HG02970 (cell line): ENCODE measurements around the gene ATP5F1D.

Source experiments
- ATAC-seq: cut with Tn5 transposase; IDR thresholded peaks from one replicate; pipeline ENCODE4 v1.9.1; 2021; ENCODE audit warnings: mild to moderate bottlenecking, moderate library complexity, moderate number of reproducible peaks; ENCODE audit not compliant: unreplicated experiment, low FRiP score

ATP5F1D gene

DNA sequence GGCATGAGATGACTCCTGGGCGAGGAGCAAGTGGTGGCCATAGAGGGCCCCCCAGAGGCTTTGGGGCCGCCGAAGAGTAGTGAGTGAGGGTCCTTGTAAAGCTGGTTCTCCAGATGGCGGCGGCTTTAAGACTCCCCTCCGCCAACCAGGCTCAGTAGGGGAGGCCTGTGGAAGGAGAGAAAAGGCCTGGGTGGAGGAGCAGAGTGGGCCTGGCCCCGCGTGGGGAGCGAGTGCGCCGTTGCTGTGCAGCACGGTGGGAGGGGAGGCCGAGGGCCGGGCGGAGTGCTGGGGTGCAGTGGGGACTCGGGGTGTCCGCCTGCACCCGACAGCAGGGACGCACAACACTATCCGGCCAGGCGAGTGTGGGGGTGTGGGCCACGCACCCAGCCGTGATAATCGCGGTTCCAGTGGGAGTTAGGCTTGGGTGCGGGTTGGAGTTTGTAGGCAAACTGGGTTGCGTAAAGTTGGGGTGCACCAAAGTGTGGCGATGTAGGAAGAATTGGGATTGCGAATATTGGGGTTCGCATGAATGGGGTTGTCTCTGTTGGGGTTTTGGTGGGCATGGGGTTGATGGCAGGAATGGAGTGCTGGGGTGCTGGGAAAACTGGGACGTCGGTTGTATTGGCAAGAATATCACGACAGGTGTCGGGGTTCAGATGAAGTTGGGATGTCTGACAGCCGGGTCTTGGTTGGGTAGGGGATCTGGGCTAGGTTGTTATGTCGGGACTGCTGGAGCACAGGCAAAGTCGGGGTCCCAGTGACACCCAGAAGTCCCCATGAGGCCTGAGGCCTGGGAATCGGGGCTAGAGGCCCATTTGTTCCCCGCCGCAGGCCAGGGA, 26.9 kb downstream of the ATP5F1D start:
- ATAC-seq = no peak

DNA sequence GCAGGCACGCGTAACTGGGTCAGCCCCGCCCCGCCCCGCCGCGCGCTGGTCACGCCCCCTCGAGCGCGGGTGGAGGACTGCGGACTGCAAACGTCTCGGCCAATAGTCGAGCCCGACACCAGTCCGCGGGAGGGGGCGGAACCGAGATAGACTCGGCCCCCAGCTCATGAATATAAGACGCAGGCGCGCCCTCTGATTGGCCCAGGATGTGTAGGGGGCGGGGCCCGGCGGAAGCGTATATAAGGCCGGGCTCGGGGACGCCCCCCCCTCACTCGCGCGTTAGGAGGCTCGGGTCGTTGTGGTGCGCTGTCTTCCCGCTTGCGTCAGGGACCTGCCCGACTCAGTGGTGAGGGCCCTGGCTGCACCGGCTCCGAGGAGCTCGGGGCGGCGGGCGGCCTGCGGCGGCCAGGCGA, 27.5 kb downstream of the ATP5F1D start, which contains the start of gene CIRBP:
Gene CIRBP, plus strand, starts transcription at position 268 of the 413 bp plus-strand sequence. CDS start 1,602 bp downstream, outside the sequence.
- ATAC-seq = peak; percentile 50

DNA sequence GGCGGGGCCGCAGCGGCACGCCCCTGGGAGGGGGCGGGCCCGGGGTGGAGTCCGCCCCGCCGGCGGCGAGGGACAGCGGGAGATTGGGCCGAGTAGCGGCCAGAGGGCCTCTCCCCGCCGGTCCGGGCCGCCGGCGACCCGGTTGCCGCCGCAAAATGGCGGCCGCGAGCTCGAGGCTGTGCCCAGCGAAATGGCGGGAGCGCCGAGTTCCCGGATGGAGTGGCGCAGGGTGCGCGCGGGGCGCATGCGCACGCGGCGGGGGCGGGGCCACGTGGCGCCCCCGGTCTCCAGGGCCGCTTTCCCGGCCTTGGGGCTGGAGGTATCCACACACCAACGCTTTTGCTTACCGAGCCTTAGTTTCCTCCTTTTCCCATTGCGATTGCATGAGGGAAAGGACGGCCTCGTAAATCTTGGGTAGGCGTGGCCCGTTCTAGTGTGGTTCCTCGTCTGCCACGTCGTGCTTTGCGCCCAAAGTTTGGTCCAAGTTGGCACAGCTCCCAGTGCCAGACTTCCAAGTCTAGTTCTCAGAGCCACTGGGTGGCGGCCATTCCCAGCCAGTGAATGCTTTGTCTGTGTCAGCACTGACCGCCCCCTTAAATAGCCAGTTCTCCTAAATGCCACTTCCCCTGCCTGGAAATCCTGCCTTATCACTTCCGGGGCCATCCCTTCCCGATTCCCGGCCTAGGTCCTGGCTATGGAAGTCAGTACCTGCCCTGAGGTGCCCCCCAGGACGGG, 28.1 kb downstream of the ATP5F1D start:
- peak; percentile 37 for ATAC-seq

DNA sequence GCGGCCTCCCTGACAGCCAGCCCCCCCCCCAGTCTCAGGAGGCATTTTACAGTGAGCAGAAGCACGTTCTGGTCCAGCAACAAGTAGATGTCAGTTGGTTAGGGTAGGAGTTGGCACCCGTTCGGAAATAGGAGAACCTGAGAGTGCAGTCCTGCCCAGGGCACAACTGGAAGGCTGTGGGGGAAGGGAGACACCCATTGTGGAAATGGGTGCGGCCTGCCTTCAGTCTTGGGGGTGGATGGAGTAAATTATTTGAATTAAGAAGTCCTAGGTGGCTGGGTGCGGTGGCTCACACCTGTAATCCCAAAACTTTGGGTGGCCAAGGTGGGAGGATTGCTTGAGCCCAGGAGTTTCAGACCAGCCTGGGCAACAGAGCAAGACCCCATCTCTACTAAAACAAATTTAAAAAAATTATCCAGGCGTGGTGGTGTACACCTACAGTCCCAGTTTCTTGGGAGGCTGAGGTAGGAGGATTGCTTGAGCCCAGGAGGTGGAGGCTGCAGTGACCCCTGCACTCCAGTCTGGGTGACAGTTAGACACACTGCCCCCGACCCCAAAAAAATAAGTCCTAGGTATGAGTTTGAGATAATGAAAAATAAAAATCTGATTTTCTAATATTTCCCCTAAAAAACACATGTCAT, 28.8 kb downstream of the ATP5F1D start:
- ATAC-seq = no peak

DNA sequence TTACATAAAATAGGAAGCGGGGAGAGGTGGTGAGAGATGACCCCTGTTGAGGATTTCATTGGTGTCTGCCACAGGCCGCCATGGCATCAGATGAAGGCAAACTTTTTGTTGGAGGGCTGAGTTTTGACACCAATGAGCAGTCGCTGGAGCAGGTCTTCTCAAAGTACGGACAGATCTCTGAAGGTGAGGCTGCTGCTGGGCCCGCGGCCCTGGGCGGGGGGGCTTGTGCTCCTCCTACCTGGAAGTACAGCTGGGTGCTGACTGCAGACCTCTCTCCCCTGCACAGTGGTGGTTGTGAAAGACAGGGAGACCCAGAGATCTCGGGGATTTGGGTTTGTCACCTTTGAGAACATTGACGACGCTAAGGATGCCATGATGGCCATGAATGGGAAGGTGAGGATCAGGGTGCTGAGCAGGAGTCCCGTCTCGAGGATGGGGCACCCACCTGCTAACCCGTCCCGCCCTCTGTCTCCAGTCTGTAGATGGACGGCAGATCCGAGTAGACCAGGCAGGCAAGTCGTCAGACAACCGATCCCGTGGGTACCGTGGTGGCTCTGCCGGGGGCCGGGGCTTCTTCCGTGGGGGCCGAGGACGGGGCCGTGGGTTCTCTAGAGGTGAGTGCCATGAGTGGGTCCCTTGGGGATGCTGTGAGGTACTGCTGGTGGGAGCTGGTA, 29.4 kb downstream of the ATP5F1D start:
- no peak for ATAC-seq

DNA sequence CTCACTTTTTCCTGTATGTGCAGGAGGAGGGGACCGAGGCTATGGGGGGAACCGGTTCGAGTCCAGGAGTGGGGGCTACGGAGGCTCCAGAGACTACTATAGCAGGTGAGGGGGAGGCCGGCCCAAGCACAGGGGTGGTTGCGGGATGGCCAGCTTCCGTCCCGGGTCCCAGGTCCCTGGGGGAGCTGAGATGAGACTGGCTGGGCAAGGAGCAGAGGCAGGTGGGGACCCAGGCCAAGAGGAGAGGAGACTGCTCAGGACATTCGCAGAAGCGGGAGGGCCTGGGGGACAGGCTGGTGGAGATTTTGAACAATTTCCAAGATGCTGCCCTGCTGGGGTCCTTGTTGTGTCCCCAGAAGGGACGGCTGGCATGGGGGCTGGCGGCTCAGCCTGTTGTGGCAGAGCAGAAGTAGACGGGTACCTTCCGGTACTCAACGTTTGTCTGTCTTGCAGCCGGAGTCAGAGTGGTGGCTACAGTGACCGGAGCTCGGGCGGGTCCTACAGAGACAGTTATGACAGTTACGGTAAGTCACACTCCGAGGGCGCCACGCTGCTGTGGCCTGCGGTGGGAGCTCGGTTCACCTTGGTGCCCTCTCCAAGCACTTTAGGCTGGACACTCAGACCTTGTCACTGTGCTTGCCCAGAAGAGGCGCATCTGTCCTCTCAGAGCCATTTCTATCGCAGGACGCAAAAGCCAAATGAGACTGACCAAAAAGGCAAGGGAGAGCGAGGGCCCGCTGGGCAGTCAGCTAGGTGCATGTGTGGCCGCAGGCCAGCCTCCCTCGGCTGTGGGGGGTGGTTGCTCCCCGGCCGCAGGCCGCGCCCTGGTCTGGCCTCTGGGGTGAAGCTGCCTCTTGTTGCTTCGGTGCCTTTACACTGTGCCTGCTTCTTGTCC, 30.2 kb downstream of the ATP5F1D start:
- ATAC-seq = no peak

DNA sequence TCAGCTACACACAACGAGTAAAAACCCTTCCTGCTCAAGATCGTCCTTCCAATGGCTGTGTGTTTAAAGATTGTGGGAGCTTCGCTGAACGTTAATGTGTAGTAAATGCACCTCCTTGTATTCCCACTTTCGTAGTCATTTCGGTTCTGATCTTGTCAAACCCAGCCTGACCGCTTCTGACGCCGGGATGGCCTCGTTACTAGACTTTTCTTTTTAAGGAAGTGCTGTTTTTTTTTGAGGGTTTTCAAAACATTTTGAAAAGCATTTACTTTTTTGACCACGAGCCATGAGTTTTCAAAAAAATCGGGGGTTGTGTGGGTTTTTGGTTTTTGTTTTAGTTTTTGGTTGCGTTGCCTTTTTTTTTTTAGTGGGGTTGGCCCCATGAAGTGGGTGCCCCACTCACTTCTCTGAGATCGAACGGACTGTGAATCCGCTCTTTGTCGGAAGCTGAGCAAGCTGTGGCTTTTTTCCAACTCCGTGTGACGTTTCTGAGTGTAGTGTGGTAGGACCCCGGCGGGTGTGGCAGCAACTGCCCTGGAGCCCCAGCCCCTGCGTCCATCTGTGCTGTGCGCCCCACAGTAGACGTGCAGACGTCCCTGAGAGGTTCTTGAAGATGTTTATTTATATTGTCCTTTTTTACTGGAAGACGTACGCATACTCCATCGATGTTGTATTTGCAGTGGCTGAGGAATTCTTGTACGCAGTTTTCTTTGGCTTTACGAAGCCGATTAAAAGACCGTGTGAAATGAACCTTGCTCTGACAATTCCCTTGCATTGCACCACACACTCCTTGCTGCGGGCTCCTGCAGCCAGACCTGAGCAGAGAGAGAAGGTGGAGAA, 31.1 kb downstream of the ATP5F1D start:
- ATAC-seq = no peak

DNA sequence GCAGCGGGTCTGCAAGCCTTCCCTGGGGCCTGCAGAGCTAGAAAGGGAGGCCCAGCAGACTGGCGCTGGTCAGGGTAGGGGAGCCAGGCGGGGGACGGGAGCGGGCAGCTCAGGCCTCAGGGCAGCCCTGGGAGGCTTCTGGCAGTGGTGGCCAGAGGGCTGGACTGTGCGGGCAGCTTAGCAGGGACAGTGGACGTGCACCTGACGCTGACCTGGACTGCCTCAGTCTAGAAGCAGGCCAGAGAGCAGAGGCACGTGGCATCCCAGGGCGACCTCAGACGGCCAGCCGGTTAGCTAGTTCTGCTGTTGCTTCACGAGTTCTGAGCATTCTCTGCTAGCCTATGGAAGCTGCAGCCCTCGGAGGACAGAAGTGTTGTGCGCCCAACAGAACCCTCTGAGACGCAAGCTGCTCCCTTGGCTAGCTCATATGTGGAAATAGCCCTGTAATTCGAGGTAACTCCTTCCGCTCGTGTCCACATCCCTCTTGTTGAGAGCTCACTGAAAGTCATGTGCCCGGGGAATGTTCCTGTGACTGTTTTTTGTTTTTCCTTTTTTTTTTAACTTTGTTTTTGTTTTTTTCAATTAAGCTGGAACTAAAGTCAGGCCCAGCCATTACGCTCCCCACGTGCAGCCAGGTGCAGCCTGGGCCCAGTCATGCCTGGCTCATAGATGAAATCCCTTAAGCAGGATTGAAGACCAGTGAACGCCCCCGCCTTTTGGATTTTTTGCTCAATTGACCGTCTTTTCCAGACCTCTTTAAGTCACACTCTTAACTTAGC, 31.9 kb downstream of the ATP5F1D start:
- no peak for ATAC-seq

DNA sequence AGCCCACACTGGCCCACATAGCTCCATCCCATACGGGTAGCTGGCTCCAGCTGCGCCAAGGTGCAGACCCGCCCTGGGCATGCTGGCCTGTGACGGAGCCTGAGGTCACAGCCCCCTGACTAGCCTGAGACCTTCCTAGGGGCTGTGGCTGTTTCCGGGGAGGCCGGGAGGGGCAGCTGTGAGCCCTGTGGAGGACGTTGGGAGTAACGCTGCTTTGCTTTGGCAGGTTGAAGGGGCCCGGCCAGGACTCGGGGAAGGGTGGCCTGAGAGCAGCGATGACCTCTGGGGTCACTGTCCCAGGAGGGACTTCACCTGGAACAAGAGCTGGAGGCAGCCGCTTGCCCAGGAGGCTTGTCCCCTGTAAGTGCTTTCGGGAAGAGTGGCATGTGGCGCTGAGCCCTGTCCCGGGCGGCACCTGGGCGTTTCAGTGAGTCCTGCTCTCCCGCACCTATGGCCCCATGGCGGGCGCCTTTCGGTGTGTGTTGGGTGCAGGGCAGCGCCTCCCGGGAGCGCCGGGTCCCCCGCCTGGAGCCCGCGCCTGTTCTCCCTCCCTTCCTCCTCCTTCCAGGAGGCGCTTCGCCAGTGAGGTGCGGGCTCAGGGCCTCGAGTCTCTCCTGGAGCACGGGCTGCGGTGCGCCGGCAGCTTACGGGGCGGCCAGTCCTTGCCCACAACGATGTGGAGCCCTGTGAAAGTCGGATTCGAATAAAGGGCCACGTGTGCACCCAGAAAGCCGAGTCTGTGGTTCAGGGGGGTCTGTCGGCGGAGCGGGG, 32.7 kb downstream of the ATP5F1D start:
- ATAC-seq = no peak

DNA sequence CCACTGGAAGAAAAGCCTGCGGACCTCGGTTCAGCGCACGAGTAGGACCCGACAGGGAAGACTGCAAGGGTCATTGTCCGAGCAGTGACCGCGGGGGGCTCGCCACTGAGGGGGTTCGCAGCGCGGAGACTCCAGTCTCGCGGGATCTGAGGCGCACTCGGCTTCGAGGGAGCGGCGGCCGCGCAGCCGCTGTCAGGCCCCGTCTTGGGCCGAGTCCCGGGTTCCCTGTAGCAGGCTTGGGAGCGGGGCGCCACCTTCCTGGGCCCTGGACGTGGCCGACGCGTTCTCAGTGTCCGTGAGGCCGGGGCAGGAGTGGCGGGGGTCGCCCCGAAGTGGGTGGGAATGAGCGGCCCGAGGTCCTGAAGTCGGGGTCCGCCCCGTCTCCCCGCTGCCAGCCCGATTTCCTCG, 33.3 kb downstream of the ATP5F1D start:
- no peak for ATAC-seq

DNA sequence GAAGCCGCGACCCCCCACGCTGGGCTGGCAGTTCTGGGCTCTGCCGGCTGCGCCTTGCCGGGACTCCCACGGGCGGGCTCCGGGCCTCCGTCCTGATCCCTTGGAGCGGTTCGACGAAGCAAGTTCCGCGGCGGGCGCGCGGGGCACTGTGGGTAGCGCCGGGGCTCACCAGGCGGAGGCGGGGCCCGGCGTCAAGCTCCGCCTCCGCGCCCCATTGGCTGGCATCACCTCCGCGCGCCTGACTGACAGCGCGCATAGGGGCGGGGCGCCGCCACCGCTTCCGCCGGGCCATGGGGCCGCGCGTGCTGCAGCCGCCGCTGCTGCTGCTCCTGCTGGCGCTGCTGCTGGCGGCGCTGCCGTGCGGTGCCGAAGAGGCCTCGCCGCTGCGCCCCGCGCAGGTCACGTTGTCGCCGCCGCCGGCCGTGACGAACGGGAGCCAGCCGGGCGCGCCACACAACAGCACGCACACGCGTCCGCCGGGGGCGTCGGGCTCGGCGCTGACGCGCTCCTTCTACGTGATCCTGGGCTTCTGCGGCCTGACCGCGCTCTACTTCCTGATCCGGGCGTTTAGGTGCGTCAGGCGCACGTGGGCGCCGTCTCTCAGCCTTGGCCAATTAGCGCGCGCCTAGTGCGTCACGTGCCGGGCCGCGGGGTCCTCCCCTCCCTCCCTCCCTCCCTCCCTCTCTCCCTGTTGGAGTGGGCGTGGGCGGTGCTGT, 33.9 kb downstream of the ATP5F1D start, which contains the start of gene FAM174C:
Gene FAM174C, plus strand, starts transcription at position 271 of the 716 bp plus-strand sequence. Its CDS starts 20 bp downstream, at position 291.
- peak; percentile 70 for ATAC-seq

DNA sequence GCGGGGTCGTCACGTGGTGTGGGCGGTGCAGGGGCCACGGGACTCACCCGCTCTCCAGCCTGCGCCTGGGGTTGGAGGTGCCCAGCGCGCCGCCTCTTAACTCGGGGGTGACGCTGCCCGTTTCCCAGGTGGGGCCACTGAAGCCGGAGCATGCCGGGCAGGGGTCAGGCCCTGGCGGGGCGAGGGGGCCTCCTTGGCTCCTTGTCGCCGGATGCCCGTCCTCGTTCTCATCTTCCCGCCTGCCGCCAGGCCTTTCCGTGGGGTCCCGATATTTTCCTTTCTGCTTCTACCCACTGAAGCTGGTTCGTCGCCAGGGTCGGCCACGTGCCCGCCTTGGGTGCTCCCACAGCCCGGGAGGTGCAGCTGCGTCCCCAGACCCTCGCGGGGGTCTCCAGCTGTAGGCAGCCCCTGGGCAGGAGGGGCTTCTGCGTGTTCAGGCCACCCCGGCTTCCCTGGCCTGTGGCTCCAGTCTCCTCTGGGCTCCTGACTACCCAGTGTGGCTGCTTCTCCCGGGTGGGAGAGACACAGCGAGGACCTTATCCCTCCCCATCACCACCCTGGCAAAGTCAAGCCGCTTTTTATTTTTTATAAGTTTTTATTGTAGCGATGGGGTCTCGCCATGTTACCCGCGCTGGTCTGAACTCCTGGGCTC, 34.6 kb downstream of the ATP5F1D start:
- ATAC-seq = no peak

DNA sequence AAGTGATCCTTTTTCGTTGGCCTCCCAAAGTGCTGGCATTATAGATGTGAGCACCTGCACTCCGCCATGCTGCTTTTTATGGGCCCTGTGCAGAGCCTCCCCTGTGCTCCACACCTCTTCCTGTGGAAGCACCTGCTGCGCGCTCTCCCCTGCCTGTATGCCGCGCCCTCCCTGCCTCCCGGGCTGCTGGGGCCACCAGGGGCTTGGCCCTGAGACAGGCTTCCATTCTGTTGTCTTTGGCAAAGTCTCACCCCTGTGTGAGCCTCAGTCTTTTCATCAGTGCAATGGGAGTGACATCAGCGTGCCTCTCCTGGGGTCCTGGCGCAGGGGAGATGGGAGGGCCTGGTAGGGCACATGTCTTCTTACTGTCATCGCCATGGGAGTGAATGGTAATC, 35.1 kb downstream of the ATP5F1D start:
- no peak for ATAC-seq

DNA sequence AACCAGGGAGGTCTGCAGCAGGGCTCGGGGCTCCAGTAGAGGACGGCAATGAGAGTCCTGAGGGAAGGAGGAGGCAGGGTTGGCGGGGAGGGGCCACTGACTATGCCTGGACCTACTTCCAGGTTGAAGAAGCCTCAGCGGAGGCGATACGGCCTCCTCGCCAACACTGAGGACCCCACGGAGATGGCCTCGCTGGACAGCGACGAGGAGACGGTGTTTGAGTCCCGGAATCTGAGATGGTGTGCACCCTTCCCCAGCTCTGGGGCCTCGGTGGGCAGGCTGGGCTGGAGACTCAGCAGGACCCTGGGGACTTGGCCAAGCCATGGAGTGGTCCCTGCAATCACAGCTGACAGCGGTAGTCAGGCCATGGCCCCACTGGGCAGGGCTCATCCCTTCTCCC, 35.5 kb downstream of the ATP5F1D start:
- ATAC-seq = no peak

DNA sequence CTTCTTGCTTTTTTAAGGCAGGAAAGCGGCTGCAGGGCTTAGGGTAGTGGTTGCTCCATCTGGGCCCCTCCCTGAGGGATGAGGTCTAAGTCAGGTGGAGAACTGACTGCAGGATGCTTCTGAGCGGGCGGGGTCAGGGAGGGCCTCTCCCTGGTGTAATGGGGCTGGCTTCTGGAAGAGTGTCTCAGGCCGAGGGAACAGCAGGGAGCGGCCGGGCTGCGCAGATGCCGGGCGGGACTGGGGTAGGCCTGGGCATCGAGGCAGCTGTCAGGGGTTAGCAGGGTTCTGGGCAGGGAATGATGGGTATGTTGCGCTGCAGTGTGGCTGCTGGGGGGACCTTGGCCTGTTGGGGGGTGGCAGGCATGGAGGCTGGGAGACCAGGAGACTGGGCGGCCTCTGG, 36.5 kb downstream of the ATP5F1D start:
- ATAC-seq = no peak
